Stimulated activated CD8-positive, alpha-beta memory T cell treated with anti-CD3 and anti-CD28 coated beads, Interleukin-7, amount 100 ng/mL, for 4 hours (primary cell): Measurements from ENCODE around the gene PPP2R2C.

Source experiments
- DNase-seq, 2 donors: peaks; one replicate each; pipeline ENCODE4 v3.0.0-alpha.2; 2020; ENCODE audit warnings: low read depth in 2 of 2

Gene PPP2R2C

DNA sequence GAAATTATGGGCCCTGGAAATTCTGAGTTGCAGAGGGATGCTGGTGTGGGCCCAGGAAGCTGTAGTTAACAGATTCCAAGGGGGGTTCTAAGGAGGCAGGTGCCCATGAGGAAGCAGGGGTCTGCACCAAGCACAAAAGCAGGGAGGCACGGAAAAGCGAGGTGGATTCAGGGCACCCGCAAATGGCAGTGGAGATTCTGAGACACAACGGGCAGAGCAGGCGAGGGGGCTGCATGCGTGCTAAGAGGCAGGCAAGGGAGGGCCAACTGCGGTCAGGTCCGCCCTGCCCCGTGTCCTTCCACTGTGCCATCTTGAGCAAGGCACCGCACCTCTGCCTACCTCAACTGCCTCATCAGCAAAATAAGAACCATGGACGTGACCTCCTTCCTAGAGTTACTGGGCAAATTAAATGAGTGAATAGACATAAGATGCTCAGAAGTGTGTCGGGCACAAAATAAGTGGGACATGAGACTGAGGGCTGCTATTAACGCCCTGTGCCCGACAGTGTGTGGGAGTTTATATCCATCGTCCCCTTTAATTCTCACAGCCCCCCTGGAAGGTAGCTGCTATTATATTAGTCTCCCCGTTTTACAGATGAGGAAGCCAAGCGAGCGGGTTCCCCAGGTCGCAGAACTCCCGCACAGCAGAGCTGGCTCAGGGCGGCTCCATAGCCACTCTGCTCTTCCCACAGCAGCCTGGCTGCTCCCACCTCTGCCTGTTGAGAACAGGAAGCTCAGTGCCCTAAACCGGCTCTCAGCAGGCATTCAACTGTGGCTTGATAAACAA, 67.6 kb downstream of the PPP2R2C start:
- no peak for DNase-seq

DNA sequence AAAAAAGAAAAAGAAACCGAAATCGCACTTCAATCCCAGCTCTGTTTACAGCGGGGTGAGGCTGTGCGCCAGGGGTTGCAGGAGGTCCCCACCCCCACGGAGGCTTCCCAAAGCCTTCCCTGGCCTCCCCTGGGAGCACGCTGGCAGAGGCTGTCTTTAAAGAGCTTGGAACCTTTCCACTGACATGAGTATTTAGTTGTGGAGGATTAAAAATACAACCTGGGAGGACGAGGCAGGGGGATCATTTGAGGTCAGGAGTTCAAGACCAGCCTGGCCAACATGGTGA, 69.1 kb downstream of the PPP2R2C start:
- no peak for DNase-seq

DNA sequence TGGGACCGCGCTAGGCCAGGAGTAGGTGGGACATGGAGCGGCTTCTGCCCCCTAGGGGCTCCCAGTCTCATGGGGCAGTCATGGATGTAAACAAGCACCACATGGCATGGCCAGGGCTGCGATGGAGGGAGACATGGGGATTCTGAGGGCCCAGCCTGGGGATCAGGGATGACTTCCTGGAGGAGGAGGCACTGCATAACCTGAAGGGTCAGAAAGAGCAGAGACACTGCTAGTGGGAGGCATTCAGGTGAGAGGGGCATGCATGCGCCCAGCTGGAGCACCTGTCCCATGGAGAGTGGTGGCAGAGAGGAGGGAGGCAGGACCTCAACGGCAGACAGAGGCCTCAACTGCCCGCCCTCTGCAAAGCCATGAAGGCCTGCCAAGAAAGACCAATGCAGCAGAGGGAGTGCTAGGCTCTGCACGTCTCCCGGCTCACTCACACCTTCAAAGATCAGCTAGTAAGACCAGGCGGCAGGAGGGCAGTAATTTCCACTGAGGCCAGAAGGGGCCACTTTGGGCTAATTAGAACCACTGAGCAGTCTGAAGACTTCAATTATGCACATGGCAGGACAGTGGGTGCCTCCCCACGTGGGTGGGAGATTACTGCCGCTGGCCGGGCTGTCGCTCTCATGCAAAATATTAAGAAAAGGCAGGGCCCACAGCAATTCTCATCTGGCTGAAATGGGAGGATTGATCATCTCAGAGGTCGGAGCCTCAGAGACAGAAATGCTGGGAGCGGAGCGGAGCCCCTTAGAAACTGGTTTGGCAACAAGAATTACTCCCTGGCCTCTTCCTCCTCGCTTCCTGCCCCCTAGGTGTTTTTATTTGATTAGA, 69.6 kb downstream of the PPP2R2C start:
- no peak for DNase-seq

- no peak for DNase-seq
Measured at GRCh38 chr4:6401797-6402196, 70.6 kb downstream of the PPP2R2C start.

DNA sequence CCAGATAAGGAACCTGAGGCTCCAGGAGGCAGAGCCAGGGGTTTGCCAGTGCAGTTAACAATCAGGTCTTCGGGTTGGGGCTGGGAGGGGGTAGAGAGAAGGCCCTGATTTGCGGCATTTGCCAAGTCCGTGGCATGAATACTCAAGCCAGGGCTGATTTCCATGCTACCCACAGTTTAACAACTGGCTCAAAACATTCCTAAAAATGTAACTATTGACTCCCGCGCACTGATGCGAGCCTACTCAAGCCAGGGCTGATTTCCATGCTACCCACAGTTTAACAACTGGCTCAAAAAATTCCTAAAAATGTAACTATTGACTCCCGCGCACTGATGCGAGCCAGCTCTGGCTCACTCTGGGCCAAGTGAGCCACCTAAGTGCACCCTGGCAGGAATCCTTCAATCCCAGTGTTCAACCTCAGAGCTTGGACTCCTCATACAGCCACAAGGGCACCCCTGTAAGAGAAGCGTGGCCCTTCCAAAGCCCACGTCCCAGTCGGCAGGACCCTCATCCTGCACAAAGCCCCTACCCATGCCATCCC, 75.6 kb downstream of the PPP2R2C start:
- DNase-seq, result no peak

DNA sequence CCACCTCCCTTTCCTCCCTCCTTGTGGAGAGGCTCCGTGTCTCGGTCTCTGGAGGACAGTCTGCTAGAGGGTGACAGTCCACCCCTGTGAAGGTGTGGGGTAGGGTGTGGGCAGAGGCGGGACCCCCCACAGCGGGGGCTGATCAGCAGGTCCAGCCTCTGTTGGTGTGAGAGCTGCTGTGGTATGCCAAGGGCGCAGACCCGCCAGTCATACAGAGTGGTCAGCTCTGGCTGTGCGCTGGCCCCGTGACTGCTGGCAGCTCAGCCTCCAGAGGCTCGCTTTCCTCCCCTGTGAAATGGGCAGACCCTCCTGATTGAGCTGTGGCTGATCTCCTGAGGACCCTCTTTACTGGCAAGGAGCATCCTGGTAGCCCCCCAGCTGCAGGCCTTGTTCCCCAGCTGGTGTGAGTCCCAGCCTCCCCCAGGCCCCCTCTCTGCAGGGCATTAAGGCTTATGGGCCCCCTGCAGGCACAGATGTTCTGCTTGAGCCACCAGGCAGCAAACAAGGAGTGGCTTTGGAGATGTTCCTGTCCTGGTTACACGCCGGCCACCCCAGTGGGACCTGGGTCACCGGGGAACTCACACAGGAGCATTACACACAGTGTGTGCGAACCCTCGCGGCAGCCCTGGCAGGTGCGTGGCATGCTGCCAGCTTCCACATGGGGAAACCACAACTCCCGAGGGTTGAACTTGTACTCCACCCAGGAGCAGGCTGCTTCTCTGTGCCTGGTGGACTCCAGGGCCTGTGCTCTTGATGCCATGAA, 76.8 kb downstream of the PPP2R2C start:
- no peak for DNase-seq

- no peak for DNase-seq
Measured at GRCh38 chr4:6394671-6395081, 77.7 kb downstream of the PPP2R2C start.

- DNase-seq, result no peak
Measured at GRCh38 chr4:6393544-6394475, 78.6 kb downstream of the PPP2R2C start.

- no peak for DNase-seq
Measured at GRCh38 chr4:6393066-6393465, 79.3 kb downstream of the PPP2R2C start.

- no peak for DNase-seq
Measured at GRCh38 chr4:6392407-6392806, 80.0 kb downstream of the PPP2R2C start.

- DNase-seq, result no peak
Measured at GRCh38 chr4:6391852-6392188, 80.6 kb downstream of the PPP2R2C start.

- DNase-seq, result no peak
Measured at GRCh38 chr4:6391186-6391851, 81.1 kb downstream of the PPP2R2C start.

GRCh38 chr4:6390356-6390755, 82.1 kb downstream of the PPP2R2C start:
- no peak for DNase-seq

DNA sequence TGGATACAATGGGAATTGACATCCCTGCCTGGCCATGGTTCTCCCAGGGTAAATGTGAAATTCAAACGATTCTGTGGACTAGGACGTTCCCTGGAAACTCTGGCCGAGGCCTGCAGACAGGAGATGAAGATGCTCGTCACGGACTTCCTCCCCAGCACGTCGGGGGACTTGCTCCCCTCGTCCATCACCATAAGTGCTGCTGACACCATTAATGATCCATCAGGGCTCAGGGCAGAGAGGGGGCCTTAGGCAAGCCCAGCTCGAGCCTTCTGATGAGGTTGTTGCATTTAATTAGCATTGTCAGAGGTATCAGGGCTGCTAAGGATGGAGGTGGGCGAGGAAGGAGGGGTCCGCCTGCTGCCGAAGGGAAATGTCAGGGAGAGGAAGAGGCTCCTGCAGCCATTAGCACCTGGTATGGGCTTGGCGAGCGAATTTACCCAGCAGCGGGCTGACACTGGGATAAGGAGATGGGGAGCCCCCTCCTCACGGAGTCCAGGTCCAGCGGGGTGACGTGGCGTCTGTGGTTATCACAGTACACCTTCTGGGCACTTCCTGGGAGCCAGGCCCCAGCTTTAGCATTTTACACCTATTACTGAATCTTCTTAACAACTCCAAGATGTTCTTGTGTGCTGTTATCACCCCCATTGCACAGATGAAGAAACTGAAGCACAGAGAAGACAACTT, 83.1 kb downstream of the PPP2R2C start:
- DNase-seq, result no peak

- DNase-seq, result no peak
Measured at GRCh38 chr4:6388713-6389112, 83.7 kb downstream of the PPP2R2C start.

DNA sequence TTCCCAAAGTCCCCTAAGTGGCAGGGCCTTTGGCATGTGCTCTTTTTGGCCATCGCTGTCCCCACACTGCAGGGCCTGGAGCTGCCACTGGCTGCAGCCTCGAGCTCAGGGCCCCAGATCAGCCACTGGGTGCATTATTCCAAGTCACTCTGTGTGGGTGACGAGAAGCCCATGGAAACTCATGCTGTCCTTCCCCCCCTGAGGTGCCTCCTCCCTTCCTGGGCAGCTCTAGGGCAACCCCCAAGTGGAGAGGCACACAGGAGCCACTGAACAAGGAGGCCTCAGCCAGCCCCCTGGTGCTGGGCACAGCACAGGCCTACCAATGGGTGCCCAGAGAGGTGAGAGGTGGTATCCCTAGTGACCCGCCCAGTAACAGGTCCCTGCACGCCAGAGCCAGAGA, 84.5 kb downstream of the PPP2R2C start:
- no peak for DNase-seq

DNA sequence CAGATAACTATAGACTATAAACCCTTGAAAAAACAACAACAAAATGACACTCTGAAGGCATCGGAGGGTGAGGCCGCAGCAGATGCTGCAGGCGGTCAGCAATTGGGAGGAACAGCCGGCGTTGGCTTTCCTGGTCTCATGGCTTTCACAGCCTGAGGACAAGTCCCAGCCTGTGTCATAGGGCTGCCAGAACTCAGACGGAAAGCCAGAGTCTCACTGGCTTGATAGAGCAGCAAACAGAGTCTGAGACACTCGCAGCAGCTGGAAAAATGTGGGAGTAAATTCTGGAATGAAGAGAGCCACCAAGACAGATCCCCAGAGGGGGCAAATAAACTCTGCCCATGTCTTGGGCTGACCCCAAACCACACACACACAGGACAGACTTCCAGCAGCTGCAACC, 86.3 kb downstream of the PPP2R2C start:
- no peak for DNase-seq

DNA sequence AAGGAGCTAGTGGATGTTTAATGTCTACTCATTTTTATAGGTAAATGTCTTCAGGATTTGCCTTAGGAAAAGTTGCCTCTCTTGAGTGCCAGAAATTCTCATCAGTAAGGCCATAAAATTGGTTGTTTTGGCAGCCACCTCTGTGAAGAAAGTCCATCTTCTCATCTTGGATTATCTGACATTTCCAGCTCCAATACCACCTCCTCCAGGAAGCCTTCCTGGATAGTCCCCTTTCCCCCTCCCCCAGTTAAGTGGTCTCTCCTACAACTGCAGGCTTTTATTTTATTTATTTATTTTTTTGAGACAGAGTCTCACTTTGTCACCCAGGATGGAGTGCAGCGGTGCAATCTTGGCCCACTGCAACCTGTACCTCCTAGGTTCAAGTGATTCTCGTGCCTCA, 87.1 kb downstream of the PPP2R2C start:
- DNase-seq, result no peak

GRCh38 chr4:6384541-6384940, 87.9 kb downstream of the PPP2R2C start:
- DNase-seq, result no peak

DNA sequence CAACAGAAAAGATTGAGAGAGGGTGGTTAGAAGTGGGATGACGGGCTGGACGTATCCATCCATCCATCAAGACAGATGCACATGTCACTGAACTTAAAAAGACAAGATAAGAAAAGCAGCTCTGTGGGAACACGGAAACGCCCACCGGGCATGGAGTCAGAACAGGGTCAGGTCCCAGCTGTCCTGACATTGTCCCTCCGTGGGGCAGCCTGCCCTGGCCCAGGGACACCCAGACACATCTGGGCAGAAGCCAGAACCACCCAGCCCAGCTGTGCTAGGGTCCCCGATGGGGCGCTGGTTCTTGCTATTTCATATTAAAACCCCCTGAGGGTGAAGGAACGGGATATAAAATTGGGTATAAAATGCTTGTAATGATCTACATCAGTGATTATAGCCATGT, 88.5 kb downstream of the PPP2R2C start:
- DNase-seq, result no peak
